Measurements from ENCODE around the gene IDNK. TPM values are rescaled to one million over a fixed set of nuclear protein-coding genes. Genes with fewer than 3 reads are reported as not detected.

Gene IDNK
- total RNA-seq, 1 experiment from 2014 or later = 3.3 TPM

DNA sequence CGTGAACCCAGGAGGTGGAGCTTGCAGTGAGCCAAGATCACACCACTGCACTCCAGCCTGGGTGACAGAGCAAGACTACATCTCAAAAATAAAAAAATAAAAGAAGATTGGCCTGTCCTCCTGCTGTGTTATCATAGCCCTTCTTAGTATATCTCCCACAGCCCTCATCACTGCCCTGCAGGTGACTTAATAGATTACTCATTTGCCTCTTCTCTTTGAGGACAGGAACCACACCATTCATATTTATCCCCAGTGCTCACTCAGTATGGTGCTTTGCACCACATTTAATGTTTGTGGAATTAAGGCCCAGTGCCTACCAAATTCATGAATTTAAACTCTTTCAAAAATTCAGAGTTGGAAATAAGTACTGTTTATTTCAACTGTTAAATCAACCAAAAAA is 10.3 kb downstream of the IDNK start:
- DNase-seq (ENCODE audit: low read depth, low spot score) (no peak), ATAC-seq (no peak)
- no peaks in the 10 kb centered on the region for H3K4me1 ChIP-seq (ENCODE audit: control insufficient read depth in 1 of 2, insufficient read depth in 2 of 2, low read length in 2 of 2)
- H3K9me3 ChIP-seq (ENCODE audit: control insufficient read depth in 1 of 2, insufficient read depth in 1 of 2, low read depth in 1 of 2, low read length in 2 of 2) = no peaks in the 10 kb centered on the region
- H3K4me3 ChIP-seq (replicated peaks in 1 of 2; ENCODE audit: low read depth in 1 of 2, low read length in 2 of 2) = no peak overlapping the region
- no peak overlapping the region for H3K4me2 ChIP-seq (ENCODE audit: low read length)
- peaks cover 4% of the 10 kb centered on the region; the same call in 1 of the 2 replicates for H4K20me1 ChIP-seq (ENCODE audit: insufficient read depth)
- H3K79me2 ChIP-seq (ENCODE audit: insufficient read depth, low read length) = no peaks in the 10 kb centered on the region
- no peak overlapping the region for H3K27ac ChIP-seq (ENCODE audit: low read depth, low read length)
- no peak overlapping the region for H3K9ac ChIP-seq (ENCODE audit: low read length)
- TF ChIP-seq CEBPB (IDR thresholded peaks at IDR 0.05; ENCODE audit: low read depth) (no peak), CTCF (IDR thresholded peaks at IDR 0.05 in 2 of 3, conservative IDR thresholded peaks at IDR 0.05 in 1 of 3; ENCODE audit: borderline replicate concordance in 1 of 3, insufficient read depth in 1 of 3, low read depth in 2 of 3, low read length in 2 of 3) (no peak), EZH2phosphoT487 (IDR thresholded peaks at IDR 0.05; ENCODE audit: borderline replicate concordance) (no peak), EZH2 (IDR thresholded peaks at IDR 0.05) (no peak), SIN3A (IDR thresholded peaks at IDR 0.05; ENCODE audit: low read depth) (no peak), POLR2A (IDR thresholded peaks at IDR 0.05; ENCODE audit: borderline replicate concordance, extremely low read depth, insufficient read depth, insufficient read length) (no peak), SP1 (IDR thresholded peaks at IDR 0.05; ENCODE audit: low read depth) (no peak), POLR2AphosphoS5 (IDR thresholded peaks at IDR 0.05; ENCODE audit: low read depth, low read length) (no peak)
- BruUV-seq (replicated peaks) = no TSS peak
- H2AFZ ChIP-seq (ENCODE audit: low read depth, low read length, poor library complexity, severe bottlenecking) = no peak overlapping the region
- intact Hi-C loops (cut with micrococcal nuclease) = no loop called here
- ChIA-PET CTCF (no interaction called here), RAD21 (ENCODE audit: low non-redundant PET in 1 of 2, low total read pairs in 2 of 2, uncharacterized antibody in 2 of 2, unreplicated experiment in 2 of 2) (no interaction called here), POLR2A (no interaction called here)
- H3K36me3 ChIP-seq (ENCODE audit: control insufficient read depth in 1 of 2, insufficient read depth in 2 of 2, low read length in 2 of 2) = 0 out of 4 replicates have a peak, but pooled peaks cover 0 to 2% of the 10 kb centered on the region in 2 experiments
- H3K27me3 ChIP-seq (ENCODE audit: insufficient read depth, low read length) = no peaks in the 10 kb centered on the region
- H3K9me2 ChIP-seq (ENCODE audit: insufficient read depth) = no peaks in the 10 kb centered on the region

DNA sequence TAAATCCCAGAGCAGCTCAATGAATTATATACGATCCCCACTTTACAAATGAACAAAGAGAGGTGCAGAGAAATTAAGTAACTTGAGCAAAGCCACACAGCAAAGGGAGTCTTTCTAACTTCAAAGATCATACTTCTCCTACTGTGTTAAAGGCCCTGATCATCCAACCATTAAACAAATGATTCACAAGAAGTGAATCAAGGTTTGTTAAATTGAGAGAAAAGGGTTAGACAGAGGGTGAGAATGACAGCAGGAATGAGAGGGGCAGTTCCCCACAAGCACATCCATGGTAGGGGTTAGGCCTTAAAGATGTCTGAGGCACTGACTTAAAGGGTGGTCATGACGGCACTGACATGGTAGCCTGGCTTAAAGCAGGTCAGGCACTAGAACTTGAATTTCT is 10.7 kb downstream of the IDNK start:
- Histone ChIP-seq H3K4me1 (ENCODE audit: control insufficient read depth in 1 of 2, insufficient read depth in 2 of 2, low read length in 2 of 2) (no peaks in the 10 kb centered on the region), H3K27ac (ENCODE audit: low read depth, low read length) (no peak overlapping the region), H3K9me2 (ENCODE audit: insufficient read depth) (no peaks in the 10 kb centered on the region), H3K36me3 (ENCODE audit: control insufficient read depth in 1 of 2, insufficient read depth in 2 of 2, low read length in 2 of 2) (0 out of 4 replicates have a peak, but pooled peaks cover 0 to 2% of the 10 kb centered on the region in 2 experiments), H3K9me3 (ENCODE audit: control insufficient read depth in 1 of 2, insufficient read depth in 1 of 2, low read depth in 1 of 2, low read length in 2 of 2) (no peaks in the 10 kb centered on the region), H3K27me3 (ENCODE audit: insufficient read depth, low read length) (no peaks in the 10 kb centered on the region), H3K4me3 (replicated peaks in 1 of 2; ENCODE audit: low read depth in 1 of 2, low read length in 2 of 2) (no peak overlapping the region), H3K79me2 (ENCODE audit: insufficient read depth, low read length) (no peaks in the 10 kb centered on the region), H2AFZ (ENCODE audit: low read depth, low read length, poor library complexity, severe bottlenecking) (no peak overlapping the region), H3K4me2 (ENCODE audit: low read length) (no peak overlapping the region), H3K9ac (ENCODE audit: low read length) (no peak overlapping the region), H4K20me1 (ENCODE audit: insufficient read depth) (peaks cover 4% of the 10 kb centered on the region; the same call in 1 of the 2 replicates)
- ChIA-PET POLR2A (no interaction called here), CTCF (no interaction called here), RAD21 (ENCODE audit: low non-redundant PET in 1 of 2, low total read pairs in 2 of 2, uncharacterized antibody in 2 of 2, unreplicated experiment in 2 of 2) (no interaction called here)
- intact Hi-C loops (cut with micrococcal nuclease) = no loop called here
- no peak for DNase-seq (ENCODE audit: low read depth, low spot score)
- ATAC-seq = no peak
- no peak for TF ChIP-seq YY1 (IDR thresholded peaks at IDR 0.05; ENCODE audit: extremely low read depth, insufficient replicate concordance, low read depth, low read length)
- TF ChIP-seq SP1 (IDR thresholded peaks at IDR 0.05; ENCODE audit: low read depth) = no peak
- no peak for TF ChIP-seq EGR1 (IDR thresholded peaks at IDR 0.05; ENCODE audit: low read depth)
- no peak for TF ChIP-seq TCF7L2 (IDR thresholded peaks at IDR 0.05; ENCODE audit: borderline replicate concordance, extremely low read depth, insufficient read depth, insufficient read length)
- TF ChIP-seq, protein P1, sequence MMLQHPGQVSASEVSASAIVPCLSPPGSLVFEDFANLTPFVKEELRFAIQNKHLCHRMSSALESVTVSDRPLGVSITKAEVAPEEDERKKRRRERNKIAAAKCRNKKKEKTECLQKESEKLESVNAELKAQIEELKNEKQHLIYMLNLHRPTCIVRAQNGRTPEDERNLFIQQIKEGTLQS (IDR thresholded peaks at IDR 0.05) = no peak
- BruUV-seq (replicated peaks) = no TSS peak

All from HCT116 (cell line).